Parathyroid adenoma (tissue), 2 donors: ENCODE results near the gene PRKN.
"Not testable (repeated sequence)": the region's sequence is repeated elsewhere in the genome, so short reads cannot be mapped to it uniquely, and the experiment has no call there.

Source experiments
- H2AFZ ChIP-seq: fragments of 300-600 bp; sonication (generic); one replicate; pipeline ENCODE4 v1.7.0; 2017; ENCODE audit warnings: antibody characterized with exemption, mild to moderate bottlenecking
- H3K27ac ChIP-seq: fragments of 300-600 bp; sonication (generic); one replicate; pipeline ENCODE4 v1.7.0; 2017
- H3K27me3 ChIP-seq: fragments of 300-600 bp; sonication (generic); one replicate; pipeline ENCODE4 v1.7.0; 2017; ENCODE audit warnings: low read length; ENCODE audit not compliant: control insufficient read depth, insufficient read depth
- H3K36me3 ChIP-seq: fragments of 300-600 bp; sonication (generic); one replicate; pipeline ENCODE4 v1.7.0; 2017; ENCODE audit warnings: low read length; ENCODE audit not compliant: control insufficient read depth, insufficient read depth
- H3K4me1 ChIP-seq: fragments of 300-600 bp; sonication (generic); one replicate; pipeline ENCODE4 v1.7.0; 2017; ENCODE audit warnings: control low read depth
- H3K4me2 ChIP-seq: fragments of 300-600 bp; sonication (generic); one replicate; pipeline ENCODE4 v1.7.0; 2017; ENCODE audit warnings: low read length
- H3K4me3 ChIP-seq: fragments of 300-600 bp; sonication (generic); one replicate; pipeline ENCODE4 v1.7.0; 2017; ENCODE audit warnings: low read depth, low read length
- H3K79me2 ChIP-seq: fragments of 300-600 bp; sonication (generic); one replicate; pipeline ENCODE4 v1.7.0; 2017; ENCODE audit warnings: control low read depth
- H3K9ac ChIP-seq: fragments of 300-600 bp; sonication (generic); one replicate; pipeline ENCODE4 v1.7.0; 2017; ENCODE audit warnings: mild to moderate bottlenecking
- H3K9me3 ChIP-seq: fragments of 300-600 bp; sonication (generic); one replicate; pipeline ENCODE4 v1.7.0; 2017; ENCODE audit warnings: low read length; ENCODE audit not compliant: control insufficient read depth
- TF ChIP-seq, protein P1 (sequence below): fragments of 300-600 bp; sonication (generic); IDR thresholded peaks from one replicate; pipeline ENCODE4 v1.7.0; 2017; ENCODE audit warnings: antibody characterized with exemption, mild to moderate bottlenecking
- donor health status: primary hyperparathyroidism.

Gene PRKN

DNA sequence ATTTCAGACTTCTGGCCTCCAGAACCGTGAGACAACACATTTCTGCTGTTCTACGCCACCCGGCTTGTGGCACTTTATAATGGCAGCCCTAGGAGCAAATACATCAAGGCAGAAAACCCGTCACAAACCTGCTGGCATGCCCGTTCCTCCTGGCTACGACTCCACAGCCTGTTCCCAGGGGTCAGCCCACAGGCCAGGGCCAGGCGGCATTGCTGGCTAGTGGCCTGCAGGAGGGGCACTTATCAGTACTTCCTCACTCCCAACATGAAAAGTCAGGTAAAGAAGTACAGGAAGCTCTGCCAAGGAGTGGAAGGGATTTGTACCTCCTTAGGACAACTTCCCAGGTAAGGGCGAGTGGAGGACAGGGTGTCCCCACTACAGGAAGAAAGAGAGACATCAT, 1230.6 kb downstream of the PRKN start:
- TF ChIP-seq, protein P1, sequence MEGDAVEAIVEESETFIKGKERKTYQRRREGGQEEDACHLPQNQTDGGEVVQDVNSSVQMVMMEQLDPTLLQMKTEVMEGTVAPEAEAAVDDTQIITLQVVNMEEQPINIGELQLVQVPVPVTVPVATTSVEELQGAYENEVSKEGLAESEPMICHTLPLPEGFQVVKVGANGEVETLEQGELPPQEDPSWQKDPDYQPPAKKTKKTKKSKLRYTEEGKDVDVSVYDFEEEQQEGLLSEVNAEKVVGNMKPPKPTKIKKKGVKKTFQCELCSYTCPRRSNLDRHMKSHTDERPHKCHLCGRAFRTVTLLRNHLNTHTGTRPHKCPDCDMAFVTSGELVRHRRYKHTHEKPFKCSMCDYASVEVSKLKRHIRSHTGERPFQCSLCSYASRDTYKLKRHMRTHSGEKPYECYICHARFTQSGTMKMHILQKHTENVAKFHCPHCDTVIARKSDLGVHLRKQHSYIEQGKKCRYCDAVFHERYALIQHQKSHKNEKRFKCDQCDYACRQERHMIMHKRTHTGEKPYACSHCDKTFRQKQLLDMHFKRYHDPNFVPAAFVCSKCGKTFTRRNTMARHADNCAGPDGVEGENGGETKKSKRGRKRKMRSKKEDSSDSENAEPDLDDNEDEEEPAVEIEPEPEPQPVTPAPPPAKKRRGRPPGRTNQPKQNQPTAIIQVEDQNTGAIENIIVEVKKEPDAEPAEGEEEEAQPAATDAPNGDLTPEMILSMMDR, result no peak
- H3K27me3 ChIP-seq, result no peaks in the 10 kb centered on the region
- H3K4me3 ChIP-seq, result no peak overlapping the region
- H3K27ac ChIP-seq, result no peak overlapping the region
- H3K9me3 ChIP-seq, result no peaks in the 10 kb centered on the region
- H3K4me1 ChIP-seq, result no peaks in the 10 kb centered on the region
- no peaks in the 10 kb centered on the region for H3K79me2 ChIP-seq
- no peak overlapping the region for H3K4me2 ChIP-seq
- no peak overlapping the region for H3K9ac ChIP-seq
- no peak overlapping the region for H2AFZ ChIP-seq
- no peaks in the 10 kb centered on the region for H3K36me3 ChIP-seq

DNA sequence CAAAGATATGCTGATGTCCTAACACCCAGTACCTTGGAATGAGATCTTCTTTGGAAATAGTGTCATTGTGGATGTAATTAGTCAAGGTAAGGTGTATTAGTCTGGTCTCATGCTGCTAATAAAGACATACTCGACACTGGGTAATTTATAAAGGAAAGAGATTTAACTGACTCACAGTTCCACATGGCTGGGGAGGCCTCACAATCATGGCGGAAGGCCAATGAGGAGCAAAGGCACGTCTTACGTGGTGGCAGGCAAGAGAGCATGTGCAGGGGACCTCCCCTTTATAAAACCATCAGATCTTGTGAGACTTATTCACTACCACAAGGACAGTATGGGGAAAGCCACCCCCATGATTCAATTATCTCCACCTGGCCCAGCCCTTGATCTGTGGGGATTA, 1231.3 kb downstream of the PRKN start:
- not testable (repeated sequence) for H3K9me3 ChIP-seq, H3K4me2 ChIP-seq, H3K27ac ChIP-seq, H3K79me2 ChIP-seq, H3K36me3 ChIP-seq, H3K4me1 ChIP-seq, H3K4me3 ChIP-seq, H3K9ac ChIP-seq, H2AFZ ChIP-seq, H3K27me3 ChIP-seq

DNA sequence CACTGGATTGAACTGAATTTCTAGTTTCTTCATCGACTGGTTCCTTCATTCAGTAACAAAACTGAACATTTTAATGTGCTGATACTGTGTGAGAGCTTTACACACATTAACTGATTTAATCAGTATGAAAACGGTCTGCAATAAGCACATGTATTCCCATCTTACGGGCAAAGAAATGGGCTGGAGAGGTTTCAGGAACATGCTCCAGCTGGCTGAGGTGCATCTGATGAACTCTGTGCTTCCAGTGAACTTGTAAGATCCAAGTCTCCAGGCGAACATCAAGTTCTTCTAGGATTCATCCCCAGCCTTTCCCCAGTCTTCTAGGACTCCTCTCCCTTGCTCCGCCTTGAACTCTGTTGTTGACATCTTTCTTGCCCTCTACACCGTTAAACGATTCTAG, 1233.0 kb downstream of the PRKN start:
- no peaks in the 10 kb centered on the region for H3K9me3 ChIP-seq
- H3K4me3 ChIP-seq, result no peak overlapping the region
- no peak overlapping the region for H2AFZ ChIP-seq
- no peak overlapping the region for H3K4me2 ChIP-seq
- H3K27me3 ChIP-seq, result no peaks in the 10 kb centered on the region
- H3K79me2 ChIP-seq, result no peaks in the 10 kb centered on the region
- H3K4me1 ChIP-seq, result no peaks in the 10 kb centered on the region
- no peak overlapping the region for H3K9ac ChIP-seq
- no peak overlapping the region for H3K27ac ChIP-seq
- TF ChIP-seq, protein P1, result no peak
- H3K36me3 ChIP-seq, result no peaks in the 10 kb centered on the region

DNA sequence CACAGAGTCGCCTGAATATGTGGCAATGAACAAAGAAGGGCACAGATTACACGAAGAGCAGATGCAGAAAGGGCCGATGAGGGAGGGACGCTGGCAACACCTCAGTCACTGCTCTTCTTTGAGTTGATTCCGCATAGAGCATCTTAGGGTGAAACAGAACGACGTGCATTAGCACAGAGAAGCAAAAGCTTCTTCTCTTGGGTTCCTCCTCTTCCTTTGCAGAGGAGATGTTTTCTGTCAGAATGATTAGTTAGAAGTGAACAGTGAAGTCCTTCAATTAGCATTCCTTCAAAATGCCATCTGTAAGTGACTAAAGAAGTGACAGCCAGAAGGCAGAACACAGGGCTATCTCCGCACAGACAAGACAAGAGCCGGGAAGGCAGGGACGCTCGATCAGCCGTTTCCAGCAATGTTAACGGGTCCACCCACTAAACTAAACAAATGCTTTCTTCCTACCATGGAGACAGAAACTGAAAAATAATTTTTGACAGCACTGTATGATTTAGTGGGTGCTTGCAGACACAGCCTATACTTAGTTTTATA, 1233.9 kb downstream of the PRKN start:
- H3K4me1 ChIP-seq, result no peaks in the 10 kb centered on the region
- H2AFZ ChIP-seq, result no peak overlapping the region
- no peaks in the 10 kb centered on the region for H3K27me3 ChIP-seq
- no peaks in the 10 kb centered on the region for H3K79me2 ChIP-seq
- H3K4me2 ChIP-seq, result no peak overlapping the region
- no peak overlapping the region for H3K27ac ChIP-seq
- no peaks in the 10 kb centered on the region for H3K9me3 ChIP-seq
- TF ChIP-seq, protein P1, result no peak
- H3K4me3 ChIP-seq, result no peak overlapping the region
- H3K36me3 ChIP-seq, result no peaks in the 10 kb centered on the region
- no peak overlapping the region for H3K9ac ChIP-seq

DNA sequence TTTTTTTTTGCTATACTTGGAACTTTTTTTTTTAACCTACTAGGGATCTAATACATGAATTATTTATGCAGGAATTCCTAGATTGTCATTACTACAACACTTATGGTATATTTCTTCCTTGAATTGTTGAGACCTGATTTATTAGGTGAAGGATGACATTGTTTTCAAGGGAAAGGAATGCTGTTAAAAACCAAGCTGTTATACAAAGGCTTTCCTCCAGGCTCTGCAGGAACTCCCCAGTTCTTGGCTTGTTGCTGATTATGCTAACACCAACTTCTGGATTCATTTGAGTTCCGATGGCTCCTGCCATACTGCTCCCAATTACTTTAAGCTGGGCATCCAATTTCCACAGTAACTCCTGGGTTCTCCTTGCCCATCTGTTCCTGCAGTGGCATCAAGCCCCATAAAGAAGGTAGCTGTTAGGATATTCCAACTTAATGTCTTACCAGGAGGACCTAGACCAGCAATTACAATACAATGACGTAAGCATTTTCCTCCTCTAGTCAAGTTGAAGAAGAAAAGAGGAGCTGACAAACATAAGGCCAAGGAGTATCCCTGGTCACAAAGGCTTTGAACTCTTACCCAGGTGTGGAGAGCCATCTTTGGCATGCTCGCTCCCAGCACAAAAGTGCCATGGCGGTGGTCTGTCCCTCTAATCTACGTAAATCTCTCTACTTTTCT, 1237.8 kb downstream of the PRKN start:
- Histone ChIP-seq H3K4me3 (no peak overlapping the region), H2AFZ (no peak overlapping the region), H3K79me2 (no peaks in the 10 kb centered on the region), H3K4me1 (no peaks in the 10 kb centered on the region), H3K27ac (no peak overlapping the region), H3K9me3 (no peaks in the 10 kb centered on the region), H3K4me2 (no peak overlapping the region), H3K9ac (no peak overlapping the region), H3K36me3 (no peaks in the 10 kb centered on the region), H3K27me3 (no peaks in the 10 kb centered on the region)
- TF ChIP-seq, protein P1, result no peak
